Measurements from ENCODE around the gene ZCWPW2. TPM values are rescaled to one million over a fixed set of nuclear protein-coding genes. Genes with fewer than 3 reads are reported as not detected.

ZCWPW2 gene
- total and polyA plus RNA-seq, 8 donors, result 0.70 to 1.5 (median 1.0) TPM

DNA sequence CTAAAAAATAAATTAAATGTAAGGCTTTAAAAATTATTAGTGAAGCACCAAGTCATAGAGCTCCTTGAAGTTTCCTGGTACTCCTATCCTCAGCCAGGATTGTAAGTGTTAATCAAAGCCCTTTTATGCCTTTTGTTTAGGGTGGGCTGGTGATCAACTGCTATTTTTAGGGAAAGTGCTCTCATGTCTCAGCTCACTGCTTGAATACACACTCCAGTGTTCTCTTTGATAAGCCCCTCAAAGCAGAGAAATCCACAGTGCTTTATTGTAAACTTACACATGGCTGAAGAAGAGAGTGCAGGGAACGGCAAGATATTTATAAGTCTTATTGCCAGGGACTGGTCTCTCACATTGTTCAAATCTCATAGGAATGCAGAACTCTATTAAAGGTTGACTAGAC lies 156.5 kb downstream of the ZCWPW2 start:
- Histone ChIP-seq H3K27ac (no peak overlapping the region), H3K4me3 (no peak overlapping the region), H3K27me3 (no peaks in the 10 kb centered on the region), H3K9me3 (no peaks in the 10 kb centered on the region), H3K36me3 (no peaks in the 10 kb centered on the region), H3K4me1 (no peaks in the 10 kb centered on the region)
- DNase-seq (no peak), FAIRE-seq (no peak), ATAC-seq (no peak)
- intact Hi-C loops (cut with DNase I), result no loop called here
- TF ChIP-seq, protein P1, sequence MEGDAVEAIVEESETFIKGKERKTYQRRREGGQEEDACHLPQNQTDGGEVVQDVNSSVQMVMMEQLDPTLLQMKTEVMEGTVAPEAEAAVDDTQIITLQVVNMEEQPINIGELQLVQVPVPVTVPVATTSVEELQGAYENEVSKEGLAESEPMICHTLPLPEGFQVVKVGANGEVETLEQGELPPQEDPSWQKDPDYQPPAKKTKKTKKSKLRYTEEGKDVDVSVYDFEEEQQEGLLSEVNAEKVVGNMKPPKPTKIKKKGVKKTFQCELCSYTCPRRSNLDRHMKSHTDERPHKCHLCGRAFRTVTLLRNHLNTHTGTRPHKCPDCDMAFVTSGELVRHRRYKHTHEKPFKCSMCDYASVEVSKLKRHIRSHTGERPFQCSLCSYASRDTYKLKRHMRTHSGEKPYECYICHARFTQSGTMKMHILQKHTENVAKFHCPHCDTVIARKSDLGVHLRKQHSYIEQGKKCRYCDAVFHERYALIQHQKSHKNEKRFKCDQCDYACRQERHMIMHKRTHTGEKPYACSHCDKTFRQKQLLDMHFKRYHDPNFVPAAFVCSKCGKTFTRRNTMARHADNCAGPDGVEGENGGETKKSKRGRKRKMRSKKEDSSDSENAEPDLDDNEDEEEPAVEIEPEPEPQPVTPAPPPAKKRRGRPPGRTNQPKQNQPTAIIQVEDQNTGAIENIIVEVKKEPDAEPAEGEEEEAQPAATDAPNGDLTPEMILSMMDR (IDR thresholded peaks at IDR 0.05), result no peak
- 38 to 51% methylated on average over 1 of the region's 1 CpG for WGBS, 2 donors

DNA sequence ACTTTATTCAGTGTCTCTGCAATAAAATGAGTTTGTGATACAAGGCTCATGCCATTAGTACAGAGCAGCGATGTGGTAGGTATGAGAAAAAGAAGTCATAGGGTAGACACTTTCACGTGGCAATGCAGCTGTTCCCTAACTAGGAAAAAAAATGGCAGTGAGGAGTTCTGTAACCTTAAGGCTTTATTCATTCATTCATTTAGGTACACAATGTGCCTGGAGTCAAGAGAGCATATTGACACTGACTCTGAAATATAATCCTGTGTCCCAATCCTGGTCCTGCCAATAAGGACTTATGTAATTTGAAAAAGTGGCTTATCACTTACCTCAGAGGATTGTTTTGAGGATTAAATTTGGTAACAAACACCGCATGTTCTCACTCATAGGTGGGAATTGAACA lies 173.1 kb downstream of the ZCWPW2 start:
- Histone ChIP-seq H3K36me3 (no peaks in the 10 kb centered on the region), H3K4me3 (no peak overlapping the region), H3K27me3 (no peaks in the 10 kb centered on the region), H3K4me1 (no peaks in the 10 kb centered on the region), H3K27ac (no peak overlapping the region), H3K9me3 (no peaks in the 10 kb centered on the region)
- TF ChIP-seq, protein P1 (IDR thresholded peaks at IDR 0.05), result no peak
- 91 to 96% methylated on average over 3 of the region's 3 CpGs for WGBS, 2 donors
- intact Hi-C loops (cut with DNase I), result no loop called here
- DNase-seq, result no peak
- no peak for FAIRE-seq
- no peak for ATAC-seq

DNA sequence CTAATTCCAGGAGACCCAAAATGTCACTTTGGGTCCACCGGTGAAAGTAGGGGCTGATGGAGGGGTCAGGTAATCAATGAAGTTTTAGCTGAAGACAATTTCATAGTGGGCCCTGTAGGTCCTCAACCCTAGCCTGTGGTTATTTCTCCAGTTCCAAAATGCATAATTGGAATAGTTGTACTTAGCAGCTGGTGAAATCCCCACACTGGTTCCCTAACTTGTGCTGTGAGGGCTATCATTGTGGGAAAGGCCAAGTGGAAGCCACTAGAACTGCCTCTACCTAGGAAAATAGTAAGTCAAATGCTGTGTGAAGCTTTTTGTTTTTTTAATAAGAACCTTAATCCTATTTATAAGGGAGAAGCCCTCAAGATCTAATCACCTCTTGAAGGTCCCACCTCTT lies 193.8 kb downstream of the ZCWPW2 start:
- intact Hi-C loops (cut with DNase I), result no loop called here
- H3K36me3 ChIP-seq, result no peaks in the 10 kb centered on the region
- no peaks in the 10 kb centered on the region for H3K9me3 ChIP-seq
- no peak for ATAC-seq
- TF ChIP-seq, protein P1 (IDR thresholded peaks at IDR 0.05), result no peak
- DNase-seq, result no peak
- H3K4me1 ChIP-seq, result no peaks in the 10 kb centered on the region
- WGBS, 2 donors, result 3 to 41% methylated on average over 1 of the region's 1 CpG
- no peak overlapping the region for H3K4me3 ChIP-seq
- FAIRE-seq, result no peak
- no peak overlapping the region for H3K27ac ChIP-seq
- H3K27me3 ChIP-seq, result no peaks in the 10 kb centered on the region

DNA sequence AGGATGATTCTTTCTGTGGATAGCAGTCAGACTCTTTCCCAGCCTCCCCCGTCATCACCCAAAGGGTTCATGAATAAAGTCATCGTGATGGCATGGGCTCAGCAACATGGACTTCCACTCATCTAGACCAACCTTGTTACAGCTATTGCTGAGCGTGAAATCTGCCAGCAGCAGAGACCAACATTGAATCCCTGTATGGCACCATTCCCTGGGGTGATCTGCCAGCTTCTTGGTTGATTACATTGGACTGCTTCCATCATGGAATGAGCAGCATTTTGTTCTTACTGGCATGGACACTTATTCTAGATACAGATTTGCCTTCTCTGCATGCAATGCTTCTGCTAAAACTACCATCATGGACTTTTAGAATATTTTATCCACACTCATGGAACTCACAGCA lies 195.7 kb downstream of the ZCWPW2 start:
- TF ChIP-seq, protein P1 (IDR thresholded peaks at IDR 0.05), result no peak
- WGBS, 2 donors, result 71% methylated on average over 3 of the region's 3 CpGs
- intact Hi-C loops (cut with DNase I), result no loop called here
- Histone ChIP-seq H3K36me3 (no peaks in the 10 kb centered on the region), H3K4me3 (no peak overlapping the region), H3K27me3 (no peaks in the 10 kb centered on the region), H3K27ac (no peak overlapping the region), H3K4me1 (no peaks in the 10 kb centered on the region), H3K9me3 (no peaks in the 10 kb centered on the region)
- ATAC-seq, result peak in 2 of 4 donors; percentile 48 to 80
- no peak for FAIRE-seq
- peak in 3 of 6 donors; percentile 17 to 43 (median 25) for DNase-seq

DNA sequence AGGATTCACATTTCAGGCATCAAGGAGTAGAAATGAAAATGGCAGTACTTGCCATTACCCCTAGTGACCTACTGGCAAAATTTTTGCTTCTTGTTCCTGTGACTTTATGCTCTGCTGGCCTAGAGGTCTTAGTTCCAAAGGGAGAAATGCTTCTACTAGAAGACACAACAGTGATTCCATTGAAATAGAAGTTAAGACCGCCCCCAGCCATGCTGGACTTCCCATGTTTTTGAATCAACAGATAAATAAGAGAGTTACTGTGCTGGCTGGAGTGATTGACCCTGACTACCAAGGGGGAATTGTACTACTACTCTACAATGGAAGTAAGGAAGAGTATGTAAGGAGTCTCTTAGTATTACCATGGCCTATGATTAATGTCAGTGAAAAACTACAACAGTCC lies 196.3 kb downstream of the ZCWPW2 start:
- no peak for ATAC-seq
- TF ChIP-seq, protein P1 (IDR thresholded peaks at IDR 0.05), result no peak
- Histone ChIP-seq H3K4me3 (no peak overlapping the region), H3K9me3 (no peaks in the 10 kb centered on the region), H3K27me3 (no peaks in the 10 kb centered on the region), H3K4me1 (no peaks in the 10 kb centered on the region), H3K36me3 (no peaks in the 10 kb centered on the region), H3K27ac (no peak overlapping the region)
- no peak for DNase-seq
- intact Hi-C loops (cut with DNase I), result no loop called here
- 94 to 100% methylated on average over 1 of the region's 1 CpG for WGBS, 2 donors
- FAIRE-seq, result no peak
